Esophagus muscularis mucosa (tissue), 3 donors: Measurements from ENCODE around the gene MAX.

Experiments used
- POLR2A ChIP-seq: fragments of 450-650 bp; IDR thresholded peaks from one replicate; pipeline ENCODE4 v1.6.1; 2017; ENCODE audit warnings: antibody characterized with exemption, moderate library complexity, mild to moderate bottlenecking, low read depth
- POLR2AphosphoS5 ChIP-seq, 2 donors: sonication (generic); formaldehyde crosslinking; IDR thresholded peaks; one replicate each; pipeline ENCODE4 v1.6.1; 2017; ENCODE audit warnings: antibody characterized with exemption in 2 of 2
- TF ChIP-seq, protein P1 (sequence below), 3 experiments: fragments of 200-600 bp in 2 of 3; fragments of 450-650 bp in 1 of 3; sonication (generic) in 2 of 3; IDR thresholded peaks; one replicate each; pipeline ENCODE4 v1.5.1; 2017 to 2019; ENCODE audit warnings: antibody characterized with exemption in 3 of 3, mild to moderate bottlenecking in 2 of 3, moderate library complexity in 1 of 3

DNA sequence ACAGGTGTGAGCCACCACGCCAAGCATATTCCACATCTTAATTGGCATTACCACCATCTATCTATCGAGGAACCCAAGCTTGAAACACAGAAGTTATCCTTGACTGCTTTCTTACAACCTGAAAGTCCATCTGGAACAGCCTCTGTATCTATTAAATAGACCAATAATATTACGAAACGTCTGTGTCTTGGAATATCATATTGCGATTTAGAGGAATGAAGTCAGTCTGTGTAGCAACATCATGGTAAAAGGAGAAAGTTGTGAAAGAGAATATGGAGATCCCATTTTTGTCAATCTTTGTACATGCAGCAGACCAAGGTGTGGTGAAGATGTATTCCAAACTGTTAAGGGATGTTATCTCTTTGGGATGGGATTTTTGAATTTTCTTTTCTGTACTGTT is 25.8 kb upstream of the MAX start:
- TF ChIP-seq POLR2A (no peak), POLR2AphosphoS5 (IDR thresholded peaks at IDR 0.05) (no peak)
- TF ChIP-seq, protein P1, sequence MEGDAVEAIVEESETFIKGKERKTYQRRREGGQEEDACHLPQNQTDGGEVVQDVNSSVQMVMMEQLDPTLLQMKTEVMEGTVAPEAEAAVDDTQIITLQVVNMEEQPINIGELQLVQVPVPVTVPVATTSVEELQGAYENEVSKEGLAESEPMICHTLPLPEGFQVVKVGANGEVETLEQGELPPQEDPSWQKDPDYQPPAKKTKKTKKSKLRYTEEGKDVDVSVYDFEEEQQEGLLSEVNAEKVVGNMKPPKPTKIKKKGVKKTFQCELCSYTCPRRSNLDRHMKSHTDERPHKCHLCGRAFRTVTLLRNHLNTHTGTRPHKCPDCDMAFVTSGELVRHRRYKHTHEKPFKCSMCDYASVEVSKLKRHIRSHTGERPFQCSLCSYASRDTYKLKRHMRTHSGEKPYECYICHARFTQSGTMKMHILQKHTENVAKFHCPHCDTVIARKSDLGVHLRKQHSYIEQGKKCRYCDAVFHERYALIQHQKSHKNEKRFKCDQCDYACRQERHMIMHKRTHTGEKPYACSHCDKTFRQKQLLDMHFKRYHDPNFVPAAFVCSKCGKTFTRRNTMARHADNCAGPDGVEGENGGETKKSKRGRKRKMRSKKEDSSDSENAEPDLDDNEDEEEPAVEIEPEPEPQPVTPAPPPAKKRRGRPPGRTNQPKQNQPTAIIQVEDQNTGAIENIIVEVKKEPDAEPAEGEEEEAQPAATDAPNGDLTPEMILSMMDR (IDR thresholded peaks at IDR 0.05) = no peak
